IMR-90 (cell line): ENCODE measurements around the gene TMEM117. TPM values are rescaled to one million over a fixed set of nuclear protein-coding genes. Genes with fewer than 3 reads are reported as not detected.

Experiments
- ATAC-seq: fragments of 200-7000 bp; cut with Tn5 transposase; 2 replicates; pipeline ENCODE4 v1.9.1; 2020; ENCODE audit warnings: low read depth, mild to moderate bottlenecking, moderate library complexity
- BruUV-seq: library from RNA; stranded (reverse); fragments of 400-500 nt; replicated peaks from 2 replicates; lab custom pipeline; 2021; lab: Mats Ljungman, UMichigan
- CTCF ChIA-PET: fragments of 300-600 bp; formaldehyde crosslinking; extraction: SDS; loops from one replicate; lab custom pipeline; 2021; ENCODE audit warnings: antibody characterized with exemption; lab: Yijun Ruan, JAX
- POLR2A ChIA-PET: fragments of 300-600 bp; sonication (Branson Sonifier 250); formaldehyde crosslinking; loops from one replicate; lab custom pipeline; 2022; ENCODE audit warnings: antibody characterized with exemption; ENCODE audit not compliant: unreplicated experiment; lab: Charles Lee
- DNase-seq: peaks from one replicate; pipeline ENCODE4 v3.0.0; 2013
- H2AFZ ChIP-seq: replicated peaks from 2 replicates; pipeline ENCODE3; 2013; ENCODE audit warnings: low read length, mild to moderate bottlenecking; ENCODE audit not compliant: poor library complexity
- H2AK5ac ChIP-seq: 2 replicates; pipeline ENCODE4 v1.6.1; 2013; ENCODE audit warnings: low read depth, low read length, inconsistent platforms
- H2AK9ac ChIP-seq: replicated peaks from 2 replicates; pipeline ENCODE3; 2013; ENCODE audit warnings: mild to moderate bottlenecking, low read depth, low read length, moderate library complexity; ENCODE audit not compliant: poor library complexity
- H2BK120ac ChIP-seq: 2 replicates; pipeline ENCODE4 v1.6.1; 2013; ENCODE audit warnings: low read depth, low read length, inconsistent platforms
- H2BK15ac ChIP-seq: 3 replicates; pipeline ENCODE4 v1.6.1; 2013; ENCODE audit warnings: low read depth, low read length, inconsistent platforms
- H2BK20ac ChIP-seq: 2 replicates; pipeline ENCODE4 v1.6.1; 2013; ENCODE audit warnings: low read depth, mild to moderate bottlenecking, inconsistent platforms, low read length, moderate library complexity
- H2BK5ac ChIP-seq: 2 replicates; pipeline ENCODE4 v1.6.1; 2013; ENCODE audit warnings: mild to moderate bottlenecking, low read depth, low read length, inconsistent platforms; ENCODE audit not compliant: poor library complexity, severe bottlenecking
- H3K14ac ChIP-seq: replicated peaks from 2 replicates; pipeline ENCODE4 v1.6.1; 2013; ENCODE audit warnings: low read depth, low read length, inconsistent platforms
- H3K18ac ChIP-seq: 2 replicates; pipeline ENCODE4 v1.6.1; 2013; ENCODE audit warnings: low read depth, low read length, control low read depth
- H3K23ac ChIP-seq: 2 replicates; pipeline ENCODE4 v1.6.1; 2013; ENCODE audit warnings: low read depth, low read length, inconsistent platforms
- H3K27ac ChIP-seq: 2 replicates; pipeline ENCODE4 v1.5.1; 2013; ENCODE audit warnings: mild to moderate bottlenecking, control low read depth, low read length; ENCODE audit not compliant: insufficient read depth
- H3K27me3 ChIP-seq: 2 replicates; pipeline ENCODE4 v1.6.1; 2013; ENCODE audit warnings: low read length; ENCODE audit not compliant: control insufficient read depth, insufficient read depth
- H3K36me3 ChIP-seq: 2 replicates; pipeline ENCODE4 v1.6.1; 2013; ENCODE audit warnings: low read length, mixed read lengths; ENCODE audit not compliant: control insufficient read depth, insufficient read depth
- H3K4ac ChIP-seq: 2 replicates; pipeline ENCODE4 v1.6.1; 2013; ENCODE audit warnings: low read depth, low read length, inconsistent platforms
- H3K4me1 ChIP-seq: 2 replicates; pipeline ENCODE4 v1.6.1; 2013; ENCODE audit warnings: low read length, mixed read lengths; ENCODE audit not compliant: control insufficient read depth, insufficient read depth
- H3K4me2 ChIP-seq: 2 replicates; pipeline ENCODE4 v1.6.1; 2013; ENCODE audit warnings: low read depth, mild to moderate bottlenecking, control low read depth, low read length, moderate library complexity
- H3K4me3 ChIP-seq: 2 replicates; pipeline ENCODE4 v1.5.1; 2013; ENCODE audit warnings: low read depth, mild to moderate bottlenecking, control low read depth, low read length, moderate library complexity; ENCODE audit not compliant: insufficient read depth
- H3K56ac ChIP-seq: 2 replicates; pipeline ENCODE4 v1.6.1; 2013; ENCODE audit warnings: low read length, inconsistent platforms; ENCODE audit not compliant: insufficient read depth; ENCODE audit errors: extremely low read depth
- H3K79me1 ChIP-seq, 2 experiments: 2 replicates each; pipeline ENCODE4 v1.6.1; 2013; ENCODE audit warnings: low read length in 2 of 2, inconsistent platforms in 1 of 2, low read depth in 1 of 2
- H3K9ac ChIP-seq: 2 replicates; pipeline ENCODE4 v1.6.1; 2013; ENCODE audit warnings: low read depth, low read length, control low read depth
- H3K9me1 ChIP-seq: 2 replicates; pipeline ENCODE4 v1.6.1; 2013; ENCODE audit warnings: low read length, inconsistent platforms; ENCODE audit not compliant: insufficient read depth
- H3K9me3 ChIP-seq: 2 replicates; pipeline ENCODE4 v1.6.1; 2013; ENCODE audit warnings: low read length; ENCODE audit not compliant: control insufficient read depth, insufficient read depth
- H4K20me1 ChIP-seq: 2 replicates; pipeline ENCODE4 v1.6.1; 2013; ENCODE audit warnings: low read length, inconsistent platforms; ENCODE audit not compliant: insufficient read depth
- H4K5ac ChIP-seq: 2 replicates; pipeline ENCODE4 v1.6.1; 2013; ENCODE audit warnings: mild to moderate bottlenecking, low read depth, low read length, control low read depth
- H4K8ac ChIP-seq, 2 experiments: 2 replicates each; pipeline ENCODE4 v1.6.1; 2013; ENCODE audit warnings: low read depth in 2 of 2, low read length in 2 of 2, control low read depth in 1 of 2, inconsistent platforms in 1 of 2
- H4K91ac ChIP-seq: 2 replicates; pipeline ENCODE4 v1.6.1; 2013; ENCODE audit warnings: low read depth, low read length, inconsistent platforms; ENCODE audit not compliant: insufficient read depth
- BHLHE40 ChIP-seq: fragments of 150-350 bp; IDR thresholded peaks from 2 replicates; pipeline ENCODE4 v1.6.1; 2016; ENCODE audit warnings: mild to moderate bottlenecking, low read depth, low read length
- CEBPB ChIP-seq: IDR thresholded peaks from 2 replicates; pipeline ENCODE4 v1.6.1; 2012; ENCODE audit warnings: low read depth, low read length, improper control_type of control experiment
- CHD1 ChIP-seq: IDR thresholded peaks from 2 replicates; pipeline ENCODE4 v1.6.1; 2012; ENCODE audit warnings: low read depth, low read length, improper control_type of control experiment
- CTCF ChIP-seq: conservative IDR thresholded peaks from 2 replicates; pipeline ENCODE4 v1.5.1; 2012; ENCODE audit warnings: mild to moderate bottlenecking, low read depth, low read length, improper control_type of control experiment
- ELK1 ChIP-seq: fragments of 150-350 bp; IDR thresholded peaks from 2 replicates; pipeline ENCODE4 v1.6.1; 2016; ENCODE audit warnings: low read depth, mild to moderate bottlenecking, low read length, moderate library complexity, borderline replicate concordance
- FOS ChIP-seq: fragments of 150-350 bp; IDR thresholded peaks from 2 replicates; pipeline ENCODE4 v1.6.1; 2016; ENCODE audit warnings: low read depth, low read length
- MAFK ChIP-seq: IDR thresholded peaks from 2 replicates; pipeline ENCODE4 v1.6.1; 2012; ENCODE audit warnings: low read depth, low read length, improper control_type of control experiment
- MAZ ChIP-seq: IDR thresholded peaks from 2 replicates; pipeline ENCODE4 v1.6.1; 2012; ENCODE audit warnings: low read depth, mild to moderate bottlenecking, low read length, improper control_type of control experiment, moderate library complexity, borderline replicate concordance
- MXI1 ChIP-seq: IDR thresholded peaks from 2 replicates; pipeline ENCODE4 v1.6.1; 2012; ENCODE audit warnings: low read depth, mild to moderate bottlenecking, low read length, moderate library complexity, borderline replicate concordance
- NFE2L2 ChIP-seq: fragments of 150-350 bp; IDR thresholded peaks from 2 replicates; pipeline ENCODE4 v1.6.1; 2016; ENCODE audit warnings: low read depth, mild to moderate bottlenecking, low read length
- POLR2A ChIP-seq: IDR thresholded peaks from 2 replicates; pipeline ENCODE4 v1.6.1; 2012; ENCODE audit warnings: mild to moderate bottlenecking, low read depth, low read length
- RAD21 ChIP-seq: IDR thresholded peaks from 2 replicates; pipeline ENCODE4 v1.6.1; 2012; ENCODE audit warnings: low read length, improper control_type of control experiment
- RCOR1 ChIP-seq: IDR thresholded peaks from 2 replicates; pipeline ENCODE4 v1.6.1; 2012; ENCODE audit warnings: mild to moderate bottlenecking, low read length, improper control_type of control experiment; ENCODE audit not compliant: insufficient replicate concordance
- RFX5 ChIP-seq: IDR thresholded peaks from 2 replicates; pipeline ENCODE4 v1.8.0; 2012; ENCODE audit warnings: low read depth, mild to moderate bottlenecking, low read length, moderate library complexity
- SMC3 ChIP-seq: fragments of 150-350 bp; IDR thresholded peaks from 2 replicates; pipeline ENCODE4 v1.6.1; 2016; ENCODE audit warnings: low read depth, mild to moderate bottlenecking, antibody characterized with exemption, low read length, moderate library complexity
- USF2 ChIP-seq: fragments of 150-350 bp; IDR thresholded peaks from 2 replicates; pipeline ENCODE4 v1.6.1; 2017; ENCODE audit warnings: mild to moderate bottlenecking, antibody characterized with exemption, low read length, low read depth
- WGBS, 2 experiments: methylation state at CpG; one replicate each; pipeline versions ENCODE4 v1.1.5 to v1.1.7; 2013; ENCODE audit warnings: missing lambda C conversion rate in 2 of 2; ENCODE audit not compliant: insufficient read length in 1 of 2; ENCODE audit errors: extremely low coverage in 2 of 2; 5-methylcytosine and 5-hydroxymethylcytosine counted together
- dilution Hi-C: fragments of 300-500 bp; cut with HindIII; formaldehyde crosslinking; loops from one replicate; pipeline ENCODE4 v1.14.3; 2018; ENCODE audit warnings: low sequenced_read_pairs; ENCODE audit not compliant: unreplicated experiment
- in situ Hi-C: fragments of 300-500 bp; cut with MboI; formaldehyde crosslinking; loops from 3 replicates; pipeline ENCODE4 v1.14.3; 2019; ENCODE audit warnings: low sequenced_read_pairs, inconsistent platforms, mixed read lengths
- intact Hi-C: fragments of 100-400 bp; cut with micrococcal nuclease; formaldehyde crosslinking; loops from 2 replicates; pipeline ENCODE4 v1.10.0; 2022
- polyA plus RNA-seq, 3 experiments: library from polyadenylated mRNA; depleted of rRNA; stranded (reverse); fragments of >200 nt; gene quantifications; 2 replicates each; pipeline ENCODE4 v1.2.3, GENCODE V29; 2012; ENCODE audit warnings: low replicate concordance in 1 of 3
- total RNA-seq: library from RNA; depleted of rRNA; stranded (reverse); fragments of >200 nt; gene quantifications from 2 replicates; pipeline ENCODE4 v1.2.3, GENCODE V29; 2012

TMEM117 gene
- total and polyA plus RNA-seq, 2 of the 4 experiments (the other 2 are of a cell fraction), result 8.7 to 21.0 TPM

GRCh38 chr12:44336577-44336976, 500.7 kb downstream of the TMEM117 start:
- no TSS peak for BruUV-seq
- no peaks in the 10 kb centered on the region for H3K4me1 ChIP-seq
- H2BK15ac ChIP-seq, result no peak overlapping the region
- CTCF ChIA-PET, result no interaction called here
- no peak overlapping the region for H3K27ac ChIP-seq
- no peak overlapping the region for H3K4ac ChIP-seq
- H3K9ac ChIP-seq, result no peak overlapping the region
- H3K4me2 ChIP-seq, result no peak overlapping the region
- WGBS, 2 experiments, result no CpG with 5 or more reads among the region's 2 CpGs
- H4K91ac ChIP-seq, result no peak overlapping the region
- H3K18ac ChIP-seq, result no peak overlapping the region
- no peak overlapping the region for H2AK9ac ChIP-seq
- H2BK5ac ChIP-seq, result no peak overlapping the region
- no peak overlapping the region for H3K56ac ChIP-seq
- H2BK120ac ChIP-seq, result no peak overlapping the region
- intact Hi-C loops, result no loop called here
- H3K79me1 ChIP-seq, result no peaks in the 10 kb centered on the region
- H3K23ac ChIP-seq, result no peak overlapping the region
- H2AFZ ChIP-seq, result no peak overlapping the region
- no peak overlapping the region for H2BK20ac ChIP-seq
- H3K14ac ChIP-seq, result no peak overlapping the region
- no peaks in the 10 kb centered on the region for H4K20me1 ChIP-seq
- no peak overlapping the region for H4K5ac ChIP-seq
- no peaks in the 10 kb centered on the region for H3K9me3 ChIP-seq
- no peak for ATAC-seq
- no peak for DNase-seq
- no peak overlapping the region for H3K4me3 ChIP-seq
- POLR2A ChIA-PET, result no interaction called here
- H4K8ac ChIP-seq, result no peak overlapping the region
- TF ChIP-seq FOS (no peak), RFX5 (no peak), USF2 (no peak), MAFK (no peak), CEBPB (no peak), CHD1 (no peak), NFE2L2 (no peak), RAD21 (no peak), RCOR1 (no peak), MAZ (no peak), SMC3 (no peak), BHLHE40 (no peak), ELK1 (no peak), MXI1 (no peak), CTCF (no peak), POLR2A (no peak)
- no peaks in the 10 kb centered on the region for H3K36me3 ChIP-seq
- H2AK5ac ChIP-seq, result no peak overlapping the region
- no peaks in the 10 kb centered on the region for H3K27me3 ChIP-seq
- in situ Hi-C loops, result no loop called here
- dilution Hi-C loops, result no loop called here
- H3K9me1 ChIP-seq, result no peaks in the 10 kb centered on the region
